Fibroblast of lung (primary cell): Measurements from ENCODE around the gene ENPP6. TPM values are rescaled to one million over a fixed set of nuclear protein-coding genes. Genes with fewer than 3 reads are reported as not detected.
A peak's percentile ranks its signal among the peaks of the same experiment; 100 is the strongest.

Experiments
- DNase-seq, 2 donors: peaks; one replicate each; pipeline versions ENCODE4 v3.0.0 to v3.0.0-alpha.2; 2010; ENCODE audit warnings: low read depth in 2 of 2
- H2AFZ ChIP-seq: 2 replicates; pipeline ENCODE4 v1.5.1; 2012; ENCODE audit warnings: low read length, control low read depth, inconsistent platforms
- H3K27ac ChIP-seq: 2 replicates; pipeline ENCODE4 v1.5.1; 2011; ENCODE audit warnings: low read length, control low read depth; ENCODE audit not compliant: insufficient read depth
- H3K27me3 ChIP-seq: 2 replicates; pipeline ENCODE4 v1.5.1; 2011; ENCODE audit warnings: mild to moderate bottlenecking, low read length; ENCODE audit not compliant: control insufficient read depth, insufficient read depth
- H3K36me3 ChIP-seq: 2 replicates; pipeline ENCODE4 v1.5.1; 2011; ENCODE audit warnings: low read length; ENCODE audit not compliant: control insufficient read depth, insufficient read depth
- H3K4me1 ChIP-seq: 2 replicates; pipeline ENCODE4 v1.5.1; 2011; ENCODE audit warnings: low read length; ENCODE audit not compliant: control insufficient read depth, insufficient read depth; ENCODE audit errors: extremely low read depth
- H3K4me2 ChIP-seq: 2 replicates; pipeline ENCODE4 v1.5.1; 2011; ENCODE audit warnings: low read length, control low read depth; ENCODE audit not compliant: insufficient read depth; ENCODE audit errors: extremely low read depth
- H3K4me3 ChIP-seq, 4 experiments: fragments of 200-600 bp in 1 of 4; sonication (generic) in 1 of 4; replicated peaks in 1 of 4; 2 replicates each; pipeline ENCODE4 v1.5.1; 2011 to 2016; ENCODE audit warnings: low read length in 4 of 4, low read depth in 3 of 4, mild to moderate bottlenecking in 3 of 4, control low read depth in 2 of 4, inconsistent platforms in 1 of 4, mixed read lengths in 1 of 4; ENCODE audit not compliant: insufficient read depth in 1 of 4; ENCODE audit errors: control extremely low read depth in 1 of 4
- H3K79me2 ChIP-seq: 2 replicates; pipeline ENCODE4 v1.5.1; 2012; ENCODE audit warnings: mild to moderate bottlenecking, low read length, inconsistent platforms; ENCODE audit not compliant: control insufficient read depth, insufficient read depth
- H3K9ac ChIP-seq: 2 replicates; pipeline ENCODE4 v1.5.1; 2011; ENCODE audit warnings: mild to moderate bottlenecking, low read length, control low read depth; ENCODE audit not compliant: insufficient read depth
- H3K9me3 ChIP-seq: 2 replicates; pipeline ENCODE4 v1.5.1; 2012; ENCODE audit warnings: low read depth, low read length; ENCODE audit not compliant: control insufficient read depth, insufficient read depth
- H4K20me1 ChIP-seq: 2 replicates; pipeline ENCODE4 v1.5.1; 2011; ENCODE audit warnings: low read length; ENCODE audit not compliant: control insufficient read depth, insufficient read depth; ENCODE audit errors: extremely low read depth
- EZH2 ChIP-seq: IDR thresholded peaks from 2 replicates; pipeline ENCODE4 v1.5.1; 2012; ENCODE audit warnings: low read length, control low read depth, mild to moderate bottlenecking; ENCODE audit errors: missing control alignments
- polyA plus RNA-seq, 2 donors: library from polyadenylated mRNA; depleted of rRNA in 1 of 2; stranded (reverse) in 1 of 2; unstranded in 1 of 2; fragments of >200 nt; gene quantifications; 2 replicates each; pipeline ENCODE4 v1.2.1, GENCODE V29; 2011 to 2012; ENCODE audit warnings: missing spikeins in 1 of 2
- total RNA-seq: library from RNA; depleted of rRNA; stranded (reverse); fragments of >200 nt; gene quantifications from 2 replicates; pipeline ENCODE4 v1.2.1, GENCODE V29; 2014
- TF ChIP-seq, protein P1 (sequence below), 2 donors: IDR thresholded peaks in 1 of 2; conservative IDR thresholded peaks in 1 of 2; 1 replicate in 1 of 2; 2 replicates in 1 of 2; pipeline ENCODE4 v1.5.1; 2011 to 2012; ENCODE audit warnings: low read length in 2 of 2, control low read depth in 1 of 2, inconsistent platforms in 1 of 2, low read depth in 1 of 2, mild to moderate bottlenecking in 1 of 2

The ENPP6 gene
- total and polyA plus RNA-seq, 2 donors (not counting 1 experiment from before 2014, with no cell fraction given): 0.17 to 0.33 TPM

DNA sequence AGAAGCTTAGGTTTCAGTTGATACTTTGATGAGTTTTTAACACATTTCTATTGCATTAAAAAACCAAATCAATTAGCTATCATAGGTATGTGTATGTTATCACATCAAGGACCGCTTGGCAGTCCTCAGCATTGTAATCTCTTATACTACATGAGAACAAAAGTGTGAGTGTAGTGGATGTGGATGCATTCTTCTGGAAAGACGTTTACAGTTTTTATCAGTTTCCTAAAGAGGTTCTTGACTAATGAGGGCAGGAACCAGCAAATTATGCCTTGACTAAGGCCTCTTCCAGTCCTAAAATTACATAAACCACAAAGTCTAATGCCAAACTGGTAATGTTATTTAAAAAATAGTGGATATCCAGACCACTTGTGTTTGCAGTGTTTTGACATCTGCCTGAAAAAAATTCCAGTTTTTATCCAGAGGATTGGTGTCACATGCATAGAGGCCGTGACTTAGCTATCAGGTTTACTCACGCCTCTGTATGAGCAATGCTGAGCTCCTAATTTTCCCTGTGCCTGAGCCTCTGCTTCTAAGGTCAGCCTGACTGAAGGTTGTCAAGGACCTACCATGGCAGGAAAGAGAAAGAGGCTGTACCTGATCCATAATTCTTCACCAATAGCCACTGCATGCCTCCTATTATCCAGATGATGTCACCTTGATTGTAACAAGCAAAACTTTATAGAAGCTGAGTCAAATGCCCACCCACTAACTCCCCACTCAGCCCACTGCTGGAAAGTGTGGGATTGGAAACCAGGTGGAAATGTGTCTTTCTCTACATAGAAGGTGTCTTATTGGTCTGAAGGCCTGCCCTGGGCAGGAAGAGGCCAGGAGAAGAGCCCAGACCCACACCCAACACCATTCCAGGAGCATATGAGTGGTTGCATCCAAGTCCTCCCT is 68.7 kb downstream of the ENPP6 start:
- Histone ChIP-seq H3K9me3 (no peaks in the 10 kb centered on the region), H3K9ac (no peak overlapping the region), H3K27ac (no peak overlapping the region), H2AFZ (no peak overlapping the region), H3K4me1 (no peaks in the 10 kb centered on the region), H4K20me1 (no peaks in the 10 kb centered on the region), H3K27me3 (no peaks in the 10 kb centered on the region), H3K4me2 (no peak overlapping the region), H3K79me2 (no peaks in the 10 kb centered on the region), H3K36me3 (no peaks in the 10 kb centered on the region), H3K4me3 (no peak overlapping the region)
- no peak for TF ChIP-seq EZH2
- TF ChIP-seq, protein P1, sequence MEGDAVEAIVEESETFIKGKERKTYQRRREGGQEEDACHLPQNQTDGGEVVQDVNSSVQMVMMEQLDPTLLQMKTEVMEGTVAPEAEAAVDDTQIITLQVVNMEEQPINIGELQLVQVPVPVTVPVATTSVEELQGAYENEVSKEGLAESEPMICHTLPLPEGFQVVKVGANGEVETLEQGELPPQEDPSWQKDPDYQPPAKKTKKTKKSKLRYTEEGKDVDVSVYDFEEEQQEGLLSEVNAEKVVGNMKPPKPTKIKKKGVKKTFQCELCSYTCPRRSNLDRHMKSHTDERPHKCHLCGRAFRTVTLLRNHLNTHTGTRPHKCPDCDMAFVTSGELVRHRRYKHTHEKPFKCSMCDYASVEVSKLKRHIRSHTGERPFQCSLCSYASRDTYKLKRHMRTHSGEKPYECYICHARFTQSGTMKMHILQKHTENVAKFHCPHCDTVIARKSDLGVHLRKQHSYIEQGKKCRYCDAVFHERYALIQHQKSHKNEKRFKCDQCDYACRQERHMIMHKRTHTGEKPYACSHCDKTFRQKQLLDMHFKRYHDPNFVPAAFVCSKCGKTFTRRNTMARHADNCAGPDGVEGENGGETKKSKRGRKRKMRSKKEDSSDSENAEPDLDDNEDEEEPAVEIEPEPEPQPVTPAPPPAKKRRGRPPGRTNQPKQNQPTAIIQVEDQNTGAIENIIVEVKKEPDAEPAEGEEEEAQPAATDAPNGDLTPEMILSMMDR (conservative IDR thresholded peaks at IDR 0.05 in 1 of 2, IDR thresholded peaks at IDR 0.05 in 1 of 2; ENCODE audit: low read depth in 1 of 2, low read length in 2 of 2): no peak
- DNase-seq: peak in 1 of 2 donors; percentile 31

DNA sequence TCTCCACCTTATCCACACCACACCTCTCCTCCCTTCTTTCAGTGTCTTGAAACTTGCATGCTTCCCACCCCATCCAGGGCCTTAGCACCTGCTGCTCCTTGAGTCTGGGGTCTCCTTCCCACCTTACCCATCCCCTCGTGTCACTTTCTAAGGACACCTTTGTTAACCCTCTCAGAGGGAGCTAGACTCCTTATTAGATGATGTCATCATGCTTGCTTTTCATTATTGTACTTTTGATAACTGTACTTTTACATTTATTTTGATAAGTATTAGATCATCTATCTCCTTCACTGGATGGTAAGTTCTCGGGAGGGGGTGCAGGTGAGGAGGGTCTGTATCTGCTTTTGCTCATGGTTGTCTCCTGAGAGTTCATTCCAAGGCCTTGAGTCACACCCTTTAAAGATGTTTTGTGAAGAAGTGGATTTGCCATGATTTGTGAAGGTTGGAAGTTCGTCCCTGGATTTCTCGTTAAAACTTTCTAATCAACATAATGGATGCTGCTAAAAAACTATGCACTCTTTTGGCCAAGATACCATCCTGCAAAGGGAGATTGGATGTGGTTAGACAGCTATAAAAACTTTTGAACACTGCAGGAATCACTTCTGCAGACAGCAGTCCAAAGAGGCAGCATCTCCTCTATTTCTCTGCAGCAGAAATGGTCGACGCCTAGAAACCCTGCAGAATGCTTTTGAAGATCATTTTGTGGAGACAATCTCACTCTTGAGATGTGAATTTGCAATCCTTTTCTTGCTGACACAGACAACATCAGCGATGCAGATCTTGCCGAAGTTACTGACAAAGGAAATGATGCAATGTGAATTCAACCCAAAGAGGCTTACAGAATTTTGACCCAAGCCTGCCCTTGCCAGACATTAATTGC is 69.6 kb downstream of the ENPP6 start:
- Histone ChIP-seq H3K27me3 (no peaks in the 10 kb centered on the region), H3K36me3 (no peaks in the 10 kb centered on the region), H4K20me1 (no peaks in the 10 kb centered on the region), H3K9ac (no peak overlapping the region), H3K27ac (no peak overlapping the region), H3K4me3 (no peak overlapping the region), H3K9me3 (no peaks in the 10 kb centered on the region), H3K4me1 (no peaks in the 10 kb centered on the region), H3K79me2 (no peaks in the 10 kb centered on the region), H3K4me2 (no peak overlapping the region), H2AFZ (no peak overlapping the region)
- no peak for TF ChIP-seq EZH2
- TF ChIP-seq, protein P1 (conservative IDR thresholded peaks at IDR 0.05 in 1 of 2, IDR thresholded peaks at IDR 0.05 in 1 of 2; ENCODE audit: low read depth in 1 of 2, low read length in 2 of 2): no peak
- peak in 1 of 2 donors; percentile 50 for DNase-seq

DNA sequence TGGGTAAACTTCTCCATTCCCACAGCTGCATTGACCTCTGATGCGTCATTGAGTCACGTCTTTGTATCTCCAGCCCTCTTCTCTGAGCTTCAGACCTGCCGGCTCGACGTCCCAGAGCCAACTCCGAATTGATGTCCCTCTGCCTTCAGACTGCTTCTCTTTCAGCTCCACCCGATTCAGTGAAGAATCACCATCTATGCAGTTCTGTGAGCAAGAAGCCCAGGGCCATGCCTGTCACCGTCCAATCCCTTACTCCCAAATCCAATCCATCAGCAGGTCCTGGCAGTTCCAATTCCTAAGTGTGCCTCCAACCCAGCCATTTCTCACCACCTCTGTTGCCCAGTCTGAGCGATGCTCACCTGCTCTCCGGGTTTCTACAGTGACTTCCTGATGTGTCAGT is 70.7 kb downstream of the ENPP6 start:
- TF ChIP-seq, protein P1 (conservative IDR thresholded peaks at IDR 0.05 in 1 of 2, IDR thresholded peaks at IDR 0.05 in 1 of 2; ENCODE audit: low read depth in 1 of 2, low read length in 2 of 2): no peak
- Histone ChIP-seq H3K4me1 (no peaks in the 10 kb centered on the region), H3K36me3 (no peaks in the 10 kb centered on the region), H3K4me2 (no peak overlapping the region), H3K4me3 (no peak overlapping the region), H3K9ac (no peak overlapping the region), H3K9me3 (no peaks in the 10 kb centered on the region), H3K79me2 (no peaks in the 10 kb centered on the region), H2AFZ (no peak overlapping the region), H3K27ac (no peak overlapping the region), H3K27me3 (no peaks in the 10 kb centered on the region), H4K20me1 (no peaks in the 10 kb centered on the region)
- DNase-seq: no peak
